Parathyroid adenoma (tissue), 2 donors: ENCODE data around the gene SMIM24.

Experiments used
- H2AFZ ChIP-seq: fragments of 300-600 bp; sonication (generic); one replicate; pipeline ENCODE4 v1.7.0; 2017; ENCODE audit warnings: antibody characterized with exemption, mild to moderate bottlenecking
- H3K27ac ChIP-seq: fragments of 300-600 bp; sonication (generic); one replicate; pipeline ENCODE4 v1.7.0; 2017
- H3K27me3 ChIP-seq: fragments of 300-600 bp; sonication (generic); one replicate; pipeline ENCODE4 v1.7.0; 2017; ENCODE audit warnings: low read length; ENCODE audit not compliant: control insufficient read depth, insufficient read depth
- H3K36me3 ChIP-seq: fragments of 300-600 bp; sonication (generic); one replicate; pipeline ENCODE4 v1.7.0; 2017; ENCODE audit warnings: low read length; ENCODE audit not compliant: control insufficient read depth, insufficient read depth
- H3K4me1 ChIP-seq: fragments of 300-600 bp; sonication (generic); one replicate; pipeline ENCODE4 v1.7.0; 2017; ENCODE audit warnings: control low read depth
- H3K4me2 ChIP-seq: fragments of 300-600 bp; sonication (generic); one replicate; pipeline ENCODE4 v1.7.0; 2017; ENCODE audit warnings: low read length
- H3K4me3 ChIP-seq: fragments of 300-600 bp; sonication (generic); one replicate; pipeline ENCODE4 v1.7.0; 2017; ENCODE audit warnings: low read depth, low read length
- H3K79me2 ChIP-seq: fragments of 300-600 bp; sonication (generic); one replicate; pipeline ENCODE4 v1.7.0; 2017; ENCODE audit warnings: control low read depth
- H3K9ac ChIP-seq: fragments of 300-600 bp; sonication (generic); one replicate; pipeline ENCODE4 v1.7.0; 2017; ENCODE audit warnings: mild to moderate bottlenecking
- H3K9me3 ChIP-seq: fragments of 300-600 bp; sonication (generic); one replicate; pipeline ENCODE4 v1.7.0; 2017; ENCODE audit warnings: low read length; ENCODE audit not compliant: control insufficient read depth
- TF ChIP-seq, protein P1 (sequence below): fragments of 300-600 bp; sonication (generic); IDR thresholded peaks from one replicate; pipeline ENCODE4 v1.7.0; 2017; ENCODE audit warnings: antibody characterized with exemption, mild to moderate bottlenecking
- donor health status: primary hyperparathyroidism.

The SMIM24 gene

GRCh38 chr19:3441986-3442329, 38.4 kb downstream of the SMIM24 start:
- Histone ChIP-seq H3K4me3 (no peak overlapping the region), H3K27me3 (no peaks in the 10 kb centered on the region), H2AFZ (no peak overlapping the region), H3K9ac (no peak overlapping the region), H3K4me2 (no peak overlapping the region), H3K36me3 (no peaks in the 10 kb centered on the region), H3K4me1 (no peaks in the 10 kb centered on the region), H3K27ac (no peak overlapping the region), H3K9me3 (no peaks in the 10 kb centered on the region), H3K79me2 (peaks cover 73% of the 10 kb centered on the region)
- TF ChIP-seq, protein P1, sequence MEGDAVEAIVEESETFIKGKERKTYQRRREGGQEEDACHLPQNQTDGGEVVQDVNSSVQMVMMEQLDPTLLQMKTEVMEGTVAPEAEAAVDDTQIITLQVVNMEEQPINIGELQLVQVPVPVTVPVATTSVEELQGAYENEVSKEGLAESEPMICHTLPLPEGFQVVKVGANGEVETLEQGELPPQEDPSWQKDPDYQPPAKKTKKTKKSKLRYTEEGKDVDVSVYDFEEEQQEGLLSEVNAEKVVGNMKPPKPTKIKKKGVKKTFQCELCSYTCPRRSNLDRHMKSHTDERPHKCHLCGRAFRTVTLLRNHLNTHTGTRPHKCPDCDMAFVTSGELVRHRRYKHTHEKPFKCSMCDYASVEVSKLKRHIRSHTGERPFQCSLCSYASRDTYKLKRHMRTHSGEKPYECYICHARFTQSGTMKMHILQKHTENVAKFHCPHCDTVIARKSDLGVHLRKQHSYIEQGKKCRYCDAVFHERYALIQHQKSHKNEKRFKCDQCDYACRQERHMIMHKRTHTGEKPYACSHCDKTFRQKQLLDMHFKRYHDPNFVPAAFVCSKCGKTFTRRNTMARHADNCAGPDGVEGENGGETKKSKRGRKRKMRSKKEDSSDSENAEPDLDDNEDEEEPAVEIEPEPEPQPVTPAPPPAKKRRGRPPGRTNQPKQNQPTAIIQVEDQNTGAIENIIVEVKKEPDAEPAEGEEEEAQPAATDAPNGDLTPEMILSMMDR = no peak

DNA sequence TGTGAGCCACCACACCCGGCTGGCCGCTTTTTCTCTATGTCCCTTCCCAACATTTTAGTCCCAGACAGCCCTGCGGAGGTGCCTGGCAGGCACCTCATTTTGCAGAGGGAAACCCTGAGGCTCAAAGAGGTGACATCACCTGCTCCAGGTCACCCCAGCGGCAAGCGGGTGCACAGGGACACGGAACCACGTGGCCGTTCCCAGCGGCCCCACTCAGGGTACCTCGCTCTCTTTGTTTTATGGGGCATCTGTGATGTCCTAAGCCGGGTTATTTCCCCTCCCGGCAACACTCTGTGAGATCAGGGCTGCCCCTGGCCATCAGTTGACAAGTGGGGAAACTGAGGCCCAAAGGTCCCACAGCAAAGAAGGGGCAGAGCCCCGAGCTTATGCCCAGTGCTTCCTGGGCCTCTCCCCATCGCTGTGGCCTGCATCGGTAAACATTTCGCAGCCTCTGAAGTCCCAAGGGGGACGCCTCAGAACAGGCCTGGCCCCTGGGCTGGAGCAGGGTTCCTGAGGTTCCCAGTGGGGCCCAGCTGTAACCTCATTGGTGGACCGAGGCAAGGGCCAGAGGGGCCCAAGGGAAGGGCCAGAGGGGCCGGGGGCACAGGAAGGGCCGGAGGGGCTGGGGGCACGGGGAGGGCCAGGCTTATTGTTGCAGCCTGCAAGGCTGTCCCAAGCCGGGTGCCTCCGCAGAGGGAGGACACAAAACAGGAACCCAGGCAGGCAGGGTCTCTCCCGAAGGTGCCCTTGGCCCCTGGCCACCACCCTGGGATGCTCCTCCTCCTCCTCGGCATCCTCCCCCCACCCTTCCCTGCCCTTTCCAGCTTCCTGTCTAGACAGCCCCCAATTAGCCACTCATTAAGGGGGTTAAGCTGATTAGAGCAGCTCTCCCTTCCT, 39.0 kb downstream of the SMIM24 start:
- TF ChIP-seq, protein P1 = no peak
- Histone ChIP-seq H2AFZ (no peak overlapping the region), H3K27me3 (no peaks in the 10 kb centered on the region), H3K27ac (no peak overlapping the region), H3K79me2 (peaks cover 73% of the 10 kb centered on the region), H3K4me2 (no peak overlapping the region), H3K4me1 (no peaks in the 10 kb centered on the region), H3K36me3 (no peaks in the 10 kb centered on the region), H3K9me3 (no peaks in the 10 kb centered on the region), H3K4me3 (no peak overlapping the region), H3K9ac (no peak overlapping the region)

GRCh38 chr19:3440082-3440481, 40.2 kb downstream of the SMIM24 start:
- no peak overlapping the region for H3K4me2 ChIP-seq
- H3K27me3 ChIP-seq = no peaks in the 10 kb centered on the region
- TF ChIP-seq, protein P1 = peak; percentile 15
- H3K27ac ChIP-seq = no peak overlapping the region
- H3K79me2 ChIP-seq = peaks cover 63% of the 10 kb centered on the region
- H3K36me3 ChIP-seq = no peaks in the 10 kb centered on the region
- no peak overlapping the region for H2AFZ ChIP-seq
- H3K4me1 ChIP-seq = no peaks in the 10 kb centered on the region
- H3K9ac ChIP-seq = no peak overlapping the region
- H3K4me3 ChIP-seq = no peak overlapping the region
- H3K9me3 ChIP-seq = no peaks in the 10 kb centered on the region

DNA sequence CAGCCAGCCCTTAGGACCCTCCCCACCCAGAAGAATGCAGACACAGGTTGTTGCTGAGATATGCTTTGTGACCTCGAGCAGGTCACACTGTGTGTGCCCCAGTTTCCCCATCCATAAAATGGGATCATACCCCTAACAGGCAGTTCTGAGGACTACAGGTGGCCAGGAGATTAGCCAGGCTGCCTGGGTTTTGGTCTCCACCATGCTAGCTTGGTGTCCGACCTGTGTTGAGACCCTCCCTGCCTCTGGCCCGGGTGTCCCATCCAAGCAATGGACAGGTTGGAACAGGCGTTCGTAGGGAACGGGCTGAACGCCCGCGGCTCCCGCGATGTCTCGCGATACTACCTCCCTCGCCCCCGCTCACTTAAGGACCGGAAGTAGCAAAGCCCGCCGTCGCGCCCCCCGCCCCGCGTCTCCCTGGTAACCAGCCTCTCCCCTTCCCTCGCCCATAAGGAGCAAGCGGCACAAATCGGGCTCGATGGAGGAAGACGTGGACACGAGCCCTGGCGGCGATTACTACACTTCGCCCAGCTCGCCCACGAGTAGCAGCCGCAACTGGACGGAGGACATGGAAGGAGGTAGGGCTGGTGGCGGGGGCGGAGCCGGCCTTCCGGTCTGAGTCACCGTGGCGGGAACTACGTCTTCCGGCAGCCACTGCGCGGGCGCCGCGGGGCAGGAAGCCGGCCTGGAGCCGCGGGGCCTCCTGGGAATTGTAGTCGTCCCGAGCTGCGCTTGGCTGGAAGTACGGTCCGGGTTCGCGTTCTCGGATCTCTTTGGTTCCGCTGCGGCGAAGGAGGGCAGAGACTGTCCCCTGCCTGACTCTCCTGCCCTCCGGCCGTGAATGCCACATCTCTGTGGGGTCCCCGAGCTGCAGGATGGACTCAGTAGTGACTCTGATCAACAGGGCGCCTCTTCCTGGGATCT, 45.4 kb downstream of the SMIM24 start:
- Histone ChIP-seq H3K36me3 (no peaks in the 10 kb centered on the region), H3K4me1 (no peaks in the 10 kb centered on the region), H3K9me3 (no peaks in the 10 kb centered on the region), H3K4me2 (peak overlapping the region; percentile 71), H3K27me3 (no peaks in the 10 kb centered on the region), H2AFZ (peak overlapping the region; percentile 35), H3K79me2 (peaks cover 40% of the 10 kb centered on the region), H3K4me3 (peak overlapping the region; percentile 56), H3K27ac (peak overlapping the region; percentile 42), H3K9ac (no peak overlapping the region)
- TF ChIP-seq, protein P1 = no peak
